GM12878 (cell line): ENCODE measurements around the gene GOLGA6L26. TPM values are rescaled to one million over a fixed set of nuclear protein-coding genes. Genes with fewer than 3 reads are reported as not detected.

ENCODE experiments used
- ATAC-seq: fragments of 200-7000 bp; cut with Tn5 transposase; 3 replicates; pipeline ENCODE4 v1.9.1; 2020; ENCODE audit warnings: mild to moderate bottlenecking, moderate library complexity
- BruUV-seq: library from RNA; stranded (reverse); fragments of 400-500 nt; replicated peaks from 2 replicates; lab custom pipeline; 2021; lab: Mats Ljungman, UMichigan
- CTCF ChIA-PET: fragments of 300-600 bp; sonication (Branson Sonifier 250); formaldehyde crosslinking; extraction: SDS; loops from one replicate; lab custom pipeline; 2021; ENCODE audit warnings: inconsistent platforms; lab: Yijun Ruan, JAX
- POLR2A ChIA-PET: fragments of 350-600 bp; formaldehyde crosslinking; extraction: SDS; loops from one replicate; lab custom pipeline; 2021; ENCODE audit warnings: inconsistent platforms; lab: Charles Lee
- RAD21 ChIA-PET: fragments of 300-600 bp; sonication (Branson Sonifier 250); formaldehyde crosslinking; loops from one replicate; lab custom pipeline; 2023; ENCODE audit warnings: antibody characterized with exemption; ENCODE audit not compliant: unreplicated experiment; lab: Charles Lee
- SMC1A ChIA-PET: fragments of 300-600 bp; sonication (Branson Sonifier 250); formaldehyde crosslinking; loops from one replicate; lab custom pipeline; 2023; ENCODE audit not compliant: unreplicated experiment, uncharacterized antibody; lab: Charles Lee
- DNase-seq: peaks from one replicate; pipeline ENCODE4 v3.0.0-alpha.2; 2011; ENCODE audit warnings: low read depth, low spot score
- FAIRE-seq: peaks from 3 replicates; lab custom pipeline; 2011; peaks lifted over from hg19 to GRCh38; lab: Jason Lieb, UNC
- H2AFZ ChIP-seq: 2 replicates; pipeline ENCODE4 v1.6.0; 2011; ENCODE audit warnings: low read depth, low read length, control low read depth; ENCODE audit not compliant: control insufficient read depth
- H3K27ac ChIP-seq: 2 replicates; pipeline ENCODE4 v1.5.1; 2011; ENCODE audit warnings: control low read depth; ENCODE audit not compliant: control insufficient read depth, insufficient read depth
- H3K27me3 ChIP-seq, 2 experiments: replicated peaks in 1 of 2; 2 replicates each; pipeline versions ENCODE4 v1.6.0 to v1.6.1; 2011; ENCODE audit warnings: low read length in 1 of 2; ENCODE audit not compliant: control insufficient read depth in 2 of 2, insufficient read depth in 2 of 2
- H3K36me3 ChIP-seq, 2 experiments: 2 replicates each; pipeline ENCODE4 v1.5.1; 2011; ENCODE audit warnings: low read length in 1 of 2; ENCODE audit not compliant: control insufficient read depth in 2 of 2, insufficient read depth in 2 of 2
- H3K4me1 ChIP-seq: 2 replicates; pipeline ENCODE4 v1.6.1; 2011; ENCODE audit warnings: mild to moderate bottlenecking, low read length, moderate library complexity, mixed read lengths; ENCODE audit not compliant: control insufficient read depth, insufficient read depth
- H3K4me2 ChIP-seq: 2 replicates; pipeline ENCODE4 v1.6.0; 2011; ENCODE audit warnings: control low read depth; ENCODE audit not compliant: control insufficient read depth, insufficient read depth
- H3K4me3 ChIP-seq: fragments of 200-600 bp; sonication (generic); 2 replicates; pipeline ENCODE4 v1.5.1; 2016
- H3K79me2 ChIP-seq: 2 replicates; pipeline ENCODE4 v1.6.0; 2011; ENCODE audit warnings: low read length; ENCODE audit not compliant: control insufficient read depth, insufficient read depth
- H3K9ac ChIP-seq: 2 replicates; pipeline ENCODE4 v1.8.0; 2011; ENCODE audit warnings: low read length, control low read depth, mixed read lengths; ENCODE audit not compliant: control insufficient read depth, insufficient read depth
- H3K9me3 ChIP-seq: replicated peaks from 3 replicates; pipeline ENCODE4 v1.5.1; 2011; ENCODE audit warnings: mild to moderate bottlenecking, low read length; ENCODE audit not compliant: control insufficient read depth, insufficient read depth
- H4K20me1 ChIP-seq: 2 replicates; pipeline ENCODE4 v1.6.0; 2011; ENCODE audit not compliant: control insufficient read depth, insufficient read depth
- FOXK2 ChIP-seq: fragments of 450-650 bp; IDR thresholded peaks from 2 replicates; pipeline ENCODE4 v1.6.1; 2017; ENCODE audit warnings: mild to moderate bottlenecking, moderate library complexity
- HDGF ChIP-seq: fragments of 450-650 bp; IDR thresholded peaks from 2 replicates; pipeline ENCODE4 v1.6.1; 2016; ENCODE audit warnings: antibody characterized with exemption
- IKZF2 ChIP-seq, 2 experiments: fragments of 450-650 bp; IDR thresholded peaks; 2 replicates each; pipeline ENCODE4 v1.6.1; 2017; ENCODE audit warnings: mild to moderate bottlenecking in 2 of 2, moderate library complexity in 2 of 2
- KLF5 ChIP-seq: fragments of 450-650 bp; IDR thresholded peaks from 2 replicates; pipeline ENCODE4 v1.6.1; 2014; ENCODE audit warnings: mild to moderate bottlenecking; ENCODE audit not compliant: partially characterized antibody
- MYB ChIP-seq: fragments of 150-350 bp; IDR thresholded peaks from 2 replicates; pipeline ENCODE4 v1.6.1; 2014; ENCODE audit warnings: mild to moderate bottlenecking, low read depth, low read length, borderline replicate concordance
- NFYB ChIP-seq: IDR thresholded peaks from 2 replicates; pipeline ENCODE4 v1.6.1; 2011; ENCODE audit warnings: low read depth, mild to moderate bottlenecking, low read length, improper control_type of control experiment, moderate library complexity; ENCODE audit not compliant: insufficient read depth
- NR2C2 ChIP-seq: IDR thresholded peaks from 2 replicates; pipeline ENCODE4 v1.6.1; 2011; ENCODE audit warnings: borderline replicate concordance, low read depth; ENCODE audit not compliant: control insufficient read depth, insufficient read length
- PAX8 ChIP-seq: fragments of 450-650 bp; IDR thresholded peaks from 2 replicates; pipeline ENCODE4 v1.6.1; 2017; ENCODE audit warnings: mild to moderate bottlenecking, moderate library complexity
- POLR2AphosphoS2 ChIP-seq: IDR thresholded peaks from 2 replicates; pipeline ENCODE4 v1.6.1; 2011; ENCODE audit warnings: low read depth, mild to moderate bottlenecking, low read length, improper control_type of control experiment, moderate library complexity
- RB1 ChIP-seq: fragments of 450-650 bp; formaldehyde crosslinking; IDR thresholded peaks from 2 replicates; pipeline ENCODE4 v1.6.1; 2017; ENCODE audit warnings: mild to moderate bottlenecking, borderline replicate concordance
- WGBS: methylation state at CpG from one replicate; pipeline ENCODE4 v1.1.6; 2016; ENCODE audit warnings: low lambda C conversion rate; ENCODE audit not compliant: insufficient replicate concordance, insufficient coverage; ENCODE audit errors: missing lambda C conversion rate; 5-methylcytosine and 5-hydroxymethylcytosine counted together
- in situ Hi-C: fragments of 300-500 bp; cut with MboI; formaldehyde crosslinking; loops from 9 replicates; pipeline ENCODE4 v1.14.3; 2018; ENCODE audit warnings: mixed read lengths
- intact Hi-C: fragments of 100-400 bp; cut with micrococcal nuclease; formaldehyde crosslinking; loops from one replicate; pipeline ENCODE4 v1.14.2; 2022; ENCODE audit not compliant: unreplicated experiment
- polyA plus RNA-seq, 11 experiments: library from polyadenylated mRNA; depleted of rRNA in 4 of 11; unstranded in 6 of 11; stranded (reverse) in 5 of 11; fragments of >200 nt; fragmentation: Nextera tagmentation in 4 of 11; fragmentation: Illumina TruSeq in 1 of 11; extraction: Ambion mirVana in 4 of 11; extraction: Trizol in 1 of 11; gene quantifications; 1 replicate in 1 of 11; 2 replicates in 10 of 11; pipeline versions ENCODE4 v1.2.1 to v1.2.3, GENCODE V29; 2011 to 2016; ENCODE audit warnings: inconsistent platforms in 2 of 11, missing spikeins in 2 of 11, low read depth in 1 of 11
- total RNA-seq, 4 experiments: library from RNA; depleted of rRNA in 3 of 4; stranded (reverse); fragments of >200 nt in 3 of 4; fragmentation: Illumina TruSeq in 1 of 4; extraction: Trizol in 1 of 4; gene quantifications; 2 replicates each; pipeline versions ENCODE4 v1.2.1 to v1.2.3, GENCODE V29; 2013 to 2021
- TF ChIP-seq, protein P1 (sequence below): fragments of 450-650 bp; IDR thresholded peaks from 2 replicates; pipeline ENCODE4 v1.6.1; 2017; ENCODE audit warnings: mild to moderate bottlenecking
- TF ChIP-seq, protein P2 (sequence below): IDR thresholded peaks from 2 replicates; pipeline ENCODE4 v1.6.1; 2012; ENCODE audit warnings: low read depth, low read length, improper control_type of control experiment
- TF ChIP-seq, protein P3 (sequence below): fragments of 450-650 bp; IDR thresholded peaks from 2 replicates; pipeline ENCODE4 v1.6.1; 2018; ENCODE audit warnings: borderline replicate concordance, mild to moderate bottlenecking; ENCODE audit not compliant: partially characterized antibody
- TF ChIP-seq, protein P4 (sequence below): fragments of 450-650 bp; IDR thresholded peaks from 2 replicates; pipeline ENCODE4 v1.6.1; 2017; ENCODE audit warnings: borderline replicate concordance

GOLGA6L26 gene
- total and polyA plus RNA-seq, 10 of the 15 experiments (the other 5 are each of a cell fraction or from before 2014, with no cell fraction given): not detected

DNA sequence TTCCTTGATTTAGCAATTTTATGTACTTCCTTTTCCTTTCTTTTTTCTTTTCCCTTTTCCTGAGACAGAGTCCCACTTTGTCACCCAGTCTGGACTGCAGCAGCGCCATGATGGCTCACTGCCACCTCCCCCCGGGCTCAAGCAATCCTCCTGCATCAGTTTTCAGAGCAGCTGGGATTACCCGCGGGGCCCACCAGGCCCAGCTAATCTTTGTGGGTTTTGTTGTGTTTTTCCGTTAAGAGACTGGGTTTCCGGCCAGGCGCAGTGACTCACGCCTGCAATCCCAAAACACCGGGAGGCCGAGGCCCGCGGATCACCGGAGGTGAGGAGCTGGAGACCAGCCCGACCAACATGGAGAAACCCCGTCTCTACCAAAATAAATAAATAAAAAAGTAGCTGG is 38.3 kb upstream of the GOLGA6L26 start:
- POLR2A ChIA-PET: no interaction called here

More for the DNA sequence above, 38.3 kb upstream of the GOLGA6L26 start:
- no peak overlapping the region for H3K4me3 ChIP-seq
- H4K20me1 ChIP-seq: no peaks in the 10 kb centered on the region
- H3K36me3 ChIP-seq: no peaks in the 10 kb centered on the region
- no peak overlapping the region for H3K4me2 ChIP-seq
- BruUV-seq: no TSS peak
- no peak for DNase-seq
- no peak for ATAC-seq
- H3K27me3 ChIP-seq: no peaks in the 10 kb centered on the region
- 68% methylated on average over 15 of the region's 15 CpGs for WGBS
- no peak overlapping the region for H2AFZ ChIP-seq
- H3K79me2 ChIP-seq: no peaks in the 10 kb centered on the region
- intact Hi-C loops (no loop called here), in situ Hi-C loops (no loop called here)
- H3K4me1 ChIP-seq: no peaks in the 10 kb centered on the region
- ChIA-PET CTCF (no interaction called here), RAD21 (no interaction called here), SMC1A (no interaction called here)
- no peak for FAIRE-seq
- no peak overlapping the region for H3K9ac ChIP-seq
- H3K9me3 ChIP-seq: no peaks in the 10 kb centered on the region
- TF ChIP-seq, protein P1, sequence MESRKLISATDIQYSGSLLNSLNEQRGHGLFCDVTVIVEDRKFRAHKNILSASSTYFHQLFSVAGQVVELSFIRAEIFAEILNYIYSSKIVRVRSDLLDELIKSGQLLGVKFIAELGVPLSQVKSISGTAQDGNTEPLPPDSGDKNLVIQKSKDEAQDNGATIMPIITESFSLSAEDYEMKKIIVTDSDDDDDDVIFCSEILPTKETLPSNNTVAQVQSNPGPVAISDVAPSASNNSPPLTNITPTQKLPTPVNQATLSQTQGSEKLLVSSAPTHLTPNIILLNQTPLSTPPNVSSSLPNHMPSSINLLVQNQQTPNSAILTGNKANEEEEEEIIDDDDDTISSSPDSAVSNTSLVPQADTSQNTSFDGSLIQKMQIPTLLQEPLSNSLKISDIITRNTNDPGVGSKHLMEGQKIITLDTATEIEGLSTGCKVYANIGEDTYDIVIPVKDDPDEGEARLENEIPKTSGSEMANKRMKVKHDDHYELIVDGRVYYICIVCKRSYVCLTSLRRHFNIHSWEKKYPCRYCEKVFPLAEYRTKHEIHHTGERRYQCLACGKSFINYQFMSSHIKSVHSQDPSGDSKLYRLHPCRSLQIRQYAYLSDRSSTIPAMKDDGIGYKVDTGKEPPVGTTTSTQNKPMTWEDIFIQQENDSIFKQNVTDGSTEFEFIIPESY: no peak
- TF ChIP-seq HDGF (no peak), MYB (no peak), RB1 (no peak), FOXK2 (no peak), NFYB (no peak), PAX8 (no peak), KLF5 (no peak), POLR2AphosphoS2 (no peak), NR2C2 (no peak), IKZF2 (IDR thresholded peaks at IDR 0.05) (no peak)
- TF ChIP-seq, protein P2, sequence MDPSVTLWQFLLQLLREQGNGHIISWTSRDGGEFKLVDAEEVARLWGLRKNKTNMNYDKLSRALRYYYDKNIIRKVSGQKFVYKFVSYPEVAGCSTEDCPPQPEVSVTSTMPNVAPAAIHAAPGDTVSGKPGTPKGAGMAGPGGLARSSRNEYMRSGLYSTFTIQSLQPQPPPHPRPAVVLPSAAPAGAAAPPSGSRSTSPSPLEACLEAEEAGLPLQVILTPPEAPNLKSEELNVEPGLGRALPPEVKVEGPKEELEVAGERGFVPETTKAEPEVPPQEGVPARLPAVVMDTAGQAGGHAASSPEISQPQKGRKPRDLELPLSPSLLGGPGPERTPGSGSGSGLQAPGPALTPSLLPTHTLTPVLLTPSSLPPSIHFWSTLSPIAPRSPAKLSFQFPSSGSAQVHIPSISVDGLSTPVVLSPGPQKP: no peak
- TF ChIP-seq, protein P3, sequence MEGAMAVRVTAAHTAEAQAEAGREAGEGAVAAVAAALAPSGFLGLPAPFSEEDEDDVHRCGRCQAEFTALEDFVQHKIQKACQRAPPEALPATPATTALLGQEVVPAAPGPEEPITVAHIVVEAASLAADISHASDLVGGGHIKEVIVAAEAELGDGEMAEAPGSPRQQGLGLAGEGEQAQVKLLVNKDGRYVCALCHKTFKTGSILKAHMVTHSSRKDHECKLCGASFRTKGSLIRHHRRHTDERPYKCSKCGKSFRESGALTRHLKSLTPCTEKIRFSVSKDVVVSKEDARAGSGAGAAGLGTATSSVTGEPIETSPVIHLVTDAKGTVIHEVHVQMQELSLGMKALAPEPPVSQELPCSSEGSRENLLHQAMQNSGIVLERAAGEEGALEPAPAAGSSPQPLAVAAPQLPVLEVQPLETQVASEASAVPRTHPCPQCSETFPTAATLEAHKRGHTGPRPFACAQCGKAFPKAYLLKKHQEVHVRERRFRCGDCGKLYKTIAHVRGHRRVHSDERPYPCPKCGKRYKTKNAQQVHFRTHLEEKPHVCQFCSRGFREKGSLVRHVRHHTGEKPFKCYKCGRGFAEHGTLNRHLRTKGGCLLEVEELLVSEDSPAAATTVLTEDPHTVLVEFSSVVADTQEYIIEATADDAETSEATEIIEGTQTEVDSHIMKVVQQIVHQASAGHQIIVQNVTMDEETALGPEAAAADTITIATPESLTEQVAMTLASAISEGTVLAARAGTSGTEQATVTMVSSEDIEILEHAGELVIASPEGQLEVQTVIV: no peak
- TF ChIP-seq, protein P4, sequence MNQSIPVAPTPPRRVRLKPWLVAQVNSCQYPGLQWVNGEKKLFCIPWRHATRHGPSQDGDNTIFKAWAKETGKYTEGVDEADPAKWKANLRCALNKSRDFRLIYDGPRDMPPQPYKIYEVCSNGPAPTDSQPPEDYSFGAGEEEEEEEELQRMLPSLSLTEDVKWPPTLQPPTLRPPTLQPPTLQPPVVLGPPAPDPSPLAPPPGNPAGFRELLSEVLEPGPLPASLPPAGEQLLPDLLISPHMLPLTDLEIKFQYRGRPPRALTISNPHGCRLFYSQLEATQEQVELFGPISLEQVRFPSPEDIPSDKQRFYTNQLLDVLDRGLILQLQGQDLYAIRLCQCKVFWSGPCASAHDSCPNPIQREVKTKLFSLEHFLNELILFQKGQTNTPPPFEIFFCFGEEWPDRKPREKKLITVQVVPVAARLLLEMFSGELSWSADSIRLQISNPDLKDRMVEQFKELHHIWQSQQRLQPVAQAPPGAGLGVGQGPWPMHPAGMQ: no peak
- no peak overlapping the region for H3K27ac ChIP-seq
